Colon (tissue), 2 donors: ENCODE results near the gene SHISA9.

Experiments used
- FAIRE-seq: peaks from 2 replicates; lab custom pipeline; 2012; peaks lifted over from hg19 to GRCh38; lab: Jason Lieb, UNC
- donor health status: control.
- donor health status: control.

The SHISA9 gene

DNA sequence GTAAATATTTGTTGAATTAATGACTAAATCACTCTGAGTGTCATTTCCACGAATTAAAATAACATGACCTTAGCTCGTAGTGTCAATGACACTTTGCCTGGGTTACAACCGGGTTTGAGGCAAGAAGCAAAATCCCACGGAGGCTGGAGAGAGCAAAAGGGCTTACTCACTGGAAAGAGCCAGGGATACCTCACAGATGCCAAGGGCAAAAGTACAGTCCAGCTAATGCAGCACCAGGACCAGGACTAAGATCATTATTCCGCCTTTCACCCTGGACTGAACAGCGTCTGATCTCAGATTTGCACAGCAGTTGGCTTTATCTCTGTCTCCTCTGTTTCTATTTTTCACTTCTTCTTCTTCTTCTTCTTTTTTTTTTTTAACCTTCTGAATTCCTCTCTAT lies 175.5 kb downstream of the SHISA9 start:
- no peak for FAIRE-seq

DNA sequence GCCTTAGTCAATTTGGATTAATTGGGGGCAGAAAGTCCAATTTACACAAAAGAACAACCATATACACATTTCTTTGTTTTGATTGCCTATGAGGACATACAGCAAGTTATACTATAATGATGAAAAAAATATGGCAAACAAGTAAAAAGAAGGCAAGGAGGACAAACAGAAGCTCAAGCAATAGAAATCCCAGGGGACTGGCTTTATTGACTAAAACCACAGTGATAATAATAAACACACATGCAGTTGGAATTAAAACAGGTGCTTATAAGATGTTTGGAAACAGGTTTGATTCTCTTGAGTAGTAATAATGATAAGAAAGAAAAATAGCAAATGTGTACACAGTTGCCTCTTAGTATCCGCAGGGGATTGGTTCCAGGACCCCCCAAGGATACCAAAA lies 176.4 kb downstream of the SHISA9 start:
- FAIRE-seq = no peak

DNA sequence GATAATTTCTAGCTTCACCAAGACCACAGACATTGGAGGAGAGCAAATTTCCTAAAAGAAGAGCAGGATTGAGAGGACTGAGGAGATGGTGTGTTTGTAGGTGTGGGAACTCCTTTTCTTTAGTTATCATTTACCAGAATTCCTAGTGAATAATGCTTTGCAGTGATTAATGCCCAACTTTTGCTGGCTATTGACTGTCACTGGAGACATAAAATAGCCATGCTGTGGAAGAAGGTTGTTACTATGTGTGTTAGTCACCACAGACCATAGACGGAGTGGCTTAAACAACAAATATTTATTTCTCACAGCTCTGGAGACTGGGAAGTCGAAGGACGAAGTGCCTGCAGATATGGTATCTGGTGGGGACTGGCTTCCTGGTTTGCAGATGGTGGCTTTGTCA lies 179.1 kb downstream of the SHISA9 start:
- no peak for FAIRE-seq

DNA sequence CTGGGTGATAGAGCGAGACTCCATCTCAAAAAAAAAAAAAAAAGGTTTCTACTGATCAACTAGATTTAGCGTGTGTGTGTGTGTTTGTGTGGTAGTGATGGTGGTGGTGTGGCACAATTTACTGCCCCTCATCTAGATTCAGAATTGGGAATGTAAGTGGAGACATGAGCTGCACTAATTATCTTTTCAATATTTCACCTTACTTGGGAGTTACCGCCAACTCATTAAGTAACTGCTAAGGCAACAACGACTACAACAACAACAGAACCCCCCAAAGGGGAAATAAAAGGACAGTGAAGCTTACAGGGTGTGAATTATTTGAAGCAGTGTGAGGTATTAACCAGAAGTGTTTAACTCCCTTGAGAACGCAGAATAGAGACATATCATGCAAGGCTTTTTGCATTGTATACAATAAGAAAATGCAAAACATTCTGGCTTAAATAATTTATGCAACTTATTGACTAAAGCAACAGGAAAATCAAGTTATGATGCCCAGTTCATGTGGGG lies 180.5 kb downstream of the SHISA9 start:
- no peak for FAIRE-seq

DNA sequence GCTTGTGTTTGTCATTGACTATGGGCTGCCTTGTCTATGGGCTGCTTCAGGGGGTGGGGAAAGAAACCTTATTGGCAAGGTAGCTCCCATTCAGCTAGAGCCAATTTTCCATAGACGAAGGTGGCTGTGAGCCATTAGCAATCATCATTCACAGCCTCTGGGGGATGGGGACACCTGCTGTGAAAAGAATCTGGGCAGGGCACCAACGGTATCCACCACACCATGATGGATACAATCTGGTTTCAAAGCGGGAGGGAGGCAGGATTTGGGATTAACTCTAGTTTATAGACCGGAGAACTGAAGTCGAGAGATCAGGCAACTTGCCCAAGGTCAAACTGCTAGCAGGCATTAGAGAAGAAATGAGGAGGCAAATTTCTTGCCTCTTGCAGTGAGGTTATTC lies 182.3 kb downstream of the SHISA9 start:
- no peak for FAIRE-seq

DNA sequence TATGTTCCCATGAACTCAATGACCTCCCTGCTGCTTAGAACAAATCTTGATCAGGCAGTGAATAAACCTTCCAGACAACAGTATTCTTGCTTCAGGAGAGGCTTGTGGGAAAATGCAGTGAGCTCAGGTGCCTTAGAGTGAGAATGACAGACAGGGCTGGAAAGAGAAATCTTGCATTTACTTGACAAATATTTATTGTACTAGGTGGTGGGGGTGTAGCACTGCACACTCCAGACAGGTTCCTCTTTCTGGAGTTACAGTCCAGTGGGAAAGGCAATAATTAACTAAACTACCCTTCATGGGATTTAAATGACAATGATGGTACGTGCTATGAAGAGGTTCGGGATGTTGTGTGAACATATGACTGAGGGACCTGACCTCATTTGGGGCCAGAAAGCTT lies 182.9 kb downstream of the SHISA9 start:
- FAIRE-seq = no peak

DNA sequence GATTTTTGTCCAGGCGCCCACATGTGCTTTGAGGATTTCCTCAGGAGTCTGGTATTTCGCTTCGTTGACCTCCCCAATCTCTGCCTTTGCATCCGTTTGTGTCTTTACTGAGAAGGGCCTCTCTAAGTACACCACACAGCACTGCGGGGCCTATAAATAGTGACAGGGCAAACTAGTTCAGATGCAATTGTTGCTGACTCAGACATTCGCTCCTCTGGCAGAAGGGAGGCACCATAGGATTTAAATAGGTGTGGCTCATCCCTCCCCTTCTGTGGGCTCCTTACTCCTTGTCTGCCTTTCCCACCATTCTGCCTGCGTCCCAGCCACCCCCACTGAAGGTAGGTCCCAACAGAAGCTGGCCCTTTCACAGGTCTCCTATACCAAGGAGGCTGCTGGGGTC lies 192.3 kb downstream of the SHISA9 start:
- no peak for FAIRE-seq

DNA sequence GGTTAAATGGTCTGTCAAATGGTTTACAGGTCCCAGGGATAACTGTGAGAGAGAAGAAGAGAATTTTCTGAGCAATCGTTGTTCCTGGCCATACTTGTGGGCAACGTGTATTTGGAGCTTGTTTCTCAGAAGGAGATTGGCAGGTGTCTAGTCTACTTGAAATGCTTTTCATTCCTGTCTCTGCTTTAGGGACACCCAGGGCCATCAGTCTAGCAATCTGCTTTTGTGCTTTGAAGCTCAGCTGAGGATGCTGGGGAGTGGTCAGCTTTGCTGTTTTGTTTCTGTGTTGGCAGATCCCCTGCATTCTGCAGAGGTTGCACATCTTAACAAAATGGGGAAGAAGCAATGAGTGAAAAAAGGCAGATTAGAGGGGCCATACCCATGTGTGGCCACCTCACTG lies 193.7 kb downstream of the SHISA9 start:
- FAIRE-seq = no peak

DNA sequence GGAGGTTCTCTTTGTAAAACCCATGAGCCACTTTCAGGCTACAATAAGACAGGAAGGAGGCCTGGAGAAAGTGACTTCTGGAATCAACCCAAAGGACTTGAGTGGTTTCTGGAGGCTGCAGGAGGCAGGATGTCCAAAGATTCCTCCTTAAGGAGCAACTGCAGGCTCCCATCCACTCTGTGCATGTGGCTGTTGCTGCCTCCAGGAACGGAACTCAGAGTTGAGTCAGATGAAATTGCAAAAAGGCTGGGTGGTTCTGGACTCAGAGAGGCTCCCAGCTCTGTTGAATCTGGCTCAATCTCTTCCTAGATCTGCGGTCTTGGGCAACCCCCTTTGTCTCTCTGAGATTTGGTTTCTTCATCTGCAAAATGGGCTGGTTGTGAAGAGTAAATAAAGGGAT lies 197.1 kb downstream of the SHISA9 start:
- FAIRE-seq = no peak

DNA sequence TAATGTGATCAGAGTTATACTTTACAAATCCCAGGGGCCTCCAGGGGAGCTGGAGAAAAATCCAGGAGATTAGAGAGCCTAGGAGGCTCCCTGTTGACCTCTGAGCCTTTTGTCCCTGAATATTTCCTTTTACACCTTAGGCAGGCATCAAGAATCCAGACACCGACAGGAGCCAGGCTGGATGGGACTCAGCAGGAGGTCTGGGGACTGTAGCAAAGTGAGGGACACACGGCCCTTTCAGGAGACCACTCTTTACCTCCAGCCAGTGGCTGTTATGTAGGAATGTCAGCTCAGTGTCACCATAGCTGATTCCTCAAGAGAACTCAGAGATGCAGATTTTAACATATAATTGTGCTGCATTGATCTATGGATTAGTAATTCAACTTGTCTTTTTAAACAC lies 198.4 kb downstream of the SHISA9 start:
- no peak for FAIRE-seq

DNA sequence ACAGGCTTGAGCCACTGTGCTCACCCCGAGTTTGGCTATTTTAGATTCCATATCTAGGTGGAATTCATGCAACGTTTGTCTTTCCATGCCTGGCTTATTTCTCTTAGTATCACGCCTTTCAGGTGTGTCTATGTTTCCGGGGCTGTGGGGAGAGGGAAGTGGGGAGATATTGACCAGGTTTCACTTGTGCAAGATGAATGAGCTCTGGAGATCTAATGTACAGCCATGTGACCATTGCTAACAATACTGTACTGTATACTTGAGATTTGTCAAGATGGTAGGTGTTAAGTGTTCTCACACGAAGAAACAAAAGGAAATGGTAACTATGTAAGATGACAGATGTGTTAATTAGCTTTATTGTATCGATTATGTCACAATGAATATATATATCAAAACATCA lies 199.6 kb downstream of the SHISA9 start:
- no peak for FAIRE-seq

DNA sequence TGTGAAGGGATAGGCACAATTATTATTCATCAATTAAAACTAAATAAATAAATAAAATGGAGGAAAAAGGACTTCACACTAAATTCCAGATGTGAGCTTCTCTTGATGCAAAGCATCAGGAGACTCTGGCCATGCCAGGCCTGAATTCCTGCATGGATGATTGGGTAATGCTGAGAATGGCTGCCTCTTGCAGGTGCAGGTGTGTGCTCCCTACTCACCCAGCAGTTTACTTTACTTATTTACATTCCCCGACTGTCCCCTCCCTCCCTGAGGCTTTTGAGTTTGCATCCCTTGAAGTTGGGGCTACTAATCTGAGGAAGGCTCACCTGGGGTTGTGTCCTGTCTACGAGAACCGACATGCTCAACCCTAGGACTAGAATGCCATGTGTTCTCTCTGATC lies 200.4 kb downstream of the SHISA9 start:
- FAIRE-seq = no peak

DNA sequence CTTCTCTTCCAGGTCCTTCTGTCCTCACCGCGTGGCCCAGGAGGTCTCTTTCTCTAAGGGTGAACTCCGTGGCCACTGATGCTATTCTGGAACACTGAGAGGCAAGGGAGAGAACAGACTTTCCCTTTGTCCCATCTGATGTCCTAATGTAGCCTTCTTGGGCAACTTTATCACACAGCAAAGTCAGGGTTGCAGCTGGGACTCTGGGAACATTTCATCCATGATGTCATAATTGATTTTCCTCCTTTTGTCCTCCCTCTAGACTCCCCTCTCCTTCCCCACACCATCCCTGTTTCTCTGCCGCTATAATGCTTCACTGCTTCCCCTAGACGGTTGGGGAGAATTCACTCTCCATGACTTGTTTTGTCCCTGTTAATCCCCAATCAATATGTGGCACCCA lies 201.0 kb downstream of the SHISA9 start:
- no peak for FAIRE-seq

DNA sequence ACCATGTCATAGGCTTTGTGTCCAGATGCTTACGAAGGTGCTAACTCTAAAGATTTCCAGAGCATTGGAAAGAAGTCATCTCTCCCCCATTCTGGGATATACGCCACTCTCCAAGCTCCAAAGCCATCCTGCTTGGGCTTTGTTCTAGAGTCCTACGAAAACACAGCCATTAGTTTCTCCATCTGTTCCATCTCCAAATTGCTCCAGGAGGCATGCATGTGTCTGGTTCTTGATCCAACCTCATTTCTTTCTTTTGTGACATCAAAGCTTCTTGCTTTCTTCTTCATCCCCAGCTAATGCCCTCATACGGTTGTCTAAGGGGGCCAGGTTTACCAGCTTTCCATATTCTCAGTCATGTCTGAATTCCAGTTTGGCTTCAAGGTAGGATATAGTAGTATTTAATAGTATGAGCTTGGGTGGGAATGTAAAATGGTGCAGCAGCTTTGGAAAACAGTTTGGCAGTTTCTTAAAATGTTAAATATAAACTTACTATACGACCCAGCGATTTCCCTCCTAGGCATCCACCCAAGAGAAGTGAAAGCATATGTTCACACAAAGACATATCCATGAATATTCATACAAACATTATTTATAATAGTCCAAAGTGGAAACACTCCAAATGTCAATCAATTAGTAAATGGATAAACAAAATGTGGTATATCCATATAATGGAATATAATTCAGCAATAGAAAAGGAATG lies 202.6 kb downstream of the SHISA9 start:
- FAIRE-seq = no peak

DNA sequence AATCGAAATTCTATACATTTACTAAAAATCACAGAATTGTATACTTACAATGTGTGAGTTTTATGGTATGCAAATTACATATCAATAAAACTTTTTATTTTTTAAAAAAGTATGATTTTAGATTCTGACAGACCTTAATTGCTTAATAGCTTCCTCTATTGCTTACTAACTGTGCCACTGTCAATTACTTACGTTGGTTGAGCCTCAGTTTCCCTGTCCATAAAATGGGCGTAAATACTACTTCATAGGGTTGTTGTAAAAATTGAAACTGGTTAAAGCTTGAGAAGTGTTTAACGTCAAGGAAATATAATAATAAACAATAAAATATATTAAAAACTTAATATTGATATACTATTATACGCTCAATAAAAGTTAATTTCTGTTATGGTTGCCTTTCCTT lies 203.4 kb downstream of the SHISA9 start:
- no peak for FAIRE-seq

DNA sequence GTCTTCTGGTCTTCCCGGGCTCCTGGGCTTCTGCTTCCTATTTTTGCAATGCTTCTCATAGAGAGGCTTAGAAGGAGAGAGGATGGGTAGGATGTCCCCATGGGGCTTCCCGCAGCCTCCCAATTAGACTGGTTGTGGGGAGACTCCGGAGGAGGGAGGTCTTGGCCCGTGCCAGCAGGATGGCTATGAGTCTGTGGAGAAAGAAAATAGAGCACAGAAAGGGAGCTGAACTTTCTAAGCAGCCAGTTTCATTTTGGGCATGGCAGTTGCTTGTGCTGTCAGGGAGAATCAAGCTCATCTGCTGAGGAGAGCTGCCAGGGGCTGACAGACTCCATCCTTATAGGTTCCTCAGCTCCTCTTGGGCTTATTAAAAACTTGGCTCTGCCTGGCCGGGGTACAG lies 204.0 kb downstream of the SHISA9 start:
- FAIRE-seq = no peak

DNA sequence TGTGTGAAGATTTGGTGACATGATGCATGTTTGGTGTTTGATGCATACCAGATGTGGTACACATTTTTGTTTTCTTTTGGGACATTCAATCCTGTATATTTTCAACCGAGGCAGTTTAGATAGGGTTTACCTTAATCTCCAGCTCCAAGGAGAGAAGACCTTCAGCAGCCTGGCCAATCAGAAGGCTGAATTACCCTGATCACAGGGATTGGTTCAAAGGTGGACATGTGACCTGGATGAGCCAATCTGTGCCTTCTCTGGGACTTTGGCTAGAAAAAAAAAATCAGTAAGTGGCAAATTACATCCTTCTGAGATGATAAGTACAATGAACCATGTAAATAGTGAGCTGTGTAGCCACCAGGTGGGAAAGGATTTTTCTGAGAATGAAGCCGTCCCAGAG lies 205.1 kb downstream of the SHISA9 start:
- FAIRE-seq = no peak

DNA sequence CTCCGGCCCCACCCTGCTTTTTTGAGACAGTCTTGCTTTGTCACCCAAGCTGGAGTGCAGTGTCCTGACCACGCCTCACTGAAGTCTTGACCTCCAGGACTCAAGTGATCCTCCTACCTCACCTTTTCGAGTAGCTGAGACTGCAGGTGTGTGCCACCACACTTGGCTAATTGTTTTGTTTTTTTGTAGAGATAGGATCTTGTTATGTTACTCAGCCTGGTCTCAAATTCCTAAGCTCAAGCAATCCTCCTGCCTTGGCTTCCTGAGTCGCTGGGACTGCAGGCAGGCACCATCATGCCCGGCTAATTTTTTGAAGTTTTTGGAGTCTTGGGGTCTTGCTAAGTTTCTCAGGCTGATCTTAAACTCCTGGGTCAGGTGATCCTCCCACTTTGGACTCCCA lies 206.7 kb downstream of the SHISA9 start:
- FAIRE-seq = no peak

DNA sequence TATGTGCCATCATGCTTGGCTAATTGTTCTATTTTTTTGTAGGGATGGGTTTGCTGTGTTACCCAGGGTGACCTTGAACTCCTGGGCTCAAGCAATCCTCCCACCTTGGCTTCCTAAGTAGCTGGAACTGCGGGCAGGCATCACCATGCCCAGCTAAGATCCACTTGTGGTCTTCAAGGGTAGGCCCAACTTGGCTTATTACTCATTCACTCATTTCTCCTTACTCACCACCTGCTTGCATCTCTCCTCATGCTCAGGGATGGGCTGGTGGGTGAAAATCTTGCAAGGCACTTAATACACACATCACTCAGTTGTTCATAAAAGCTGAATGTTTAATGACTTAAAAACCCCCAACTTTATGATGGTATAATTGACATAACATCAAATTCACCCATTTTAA lies 207.8 kb downstream of the SHISA9 start:
- FAIRE-seq = no peak

DNA sequence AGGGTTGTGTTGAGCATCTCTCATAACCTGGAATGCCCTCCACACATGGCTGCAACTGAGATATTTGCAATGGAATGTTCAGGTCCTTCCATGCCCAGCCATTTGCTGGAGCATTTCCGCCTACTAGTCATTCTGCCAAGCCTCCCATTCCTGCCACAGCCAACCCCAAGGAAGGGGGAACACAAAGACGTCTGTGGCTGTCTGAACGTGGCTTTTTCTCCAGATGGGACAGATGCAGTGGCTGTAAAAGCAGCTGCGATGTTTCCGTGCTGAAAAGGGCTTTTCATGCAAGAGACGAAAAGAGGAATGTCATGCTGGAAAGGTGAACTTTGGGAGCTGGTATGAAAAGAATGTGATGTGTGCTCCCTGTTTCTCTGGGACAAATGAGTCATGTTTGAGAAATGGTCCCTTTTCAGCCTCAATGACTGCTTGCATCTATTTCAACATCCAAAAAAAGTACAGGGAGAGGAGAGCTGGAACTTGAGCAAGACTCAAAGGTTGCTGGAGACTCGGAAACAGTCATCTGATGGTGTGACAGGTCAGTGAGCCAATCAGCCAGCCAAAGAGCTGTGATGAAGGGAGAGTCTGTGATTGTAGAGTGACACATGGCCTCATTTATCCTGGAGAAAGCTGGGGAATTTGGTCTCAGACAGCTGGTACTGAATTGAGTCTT lies 208.9 kb downstream of the SHISA9 start:
- no peak for FAIRE-seq

DNA sequence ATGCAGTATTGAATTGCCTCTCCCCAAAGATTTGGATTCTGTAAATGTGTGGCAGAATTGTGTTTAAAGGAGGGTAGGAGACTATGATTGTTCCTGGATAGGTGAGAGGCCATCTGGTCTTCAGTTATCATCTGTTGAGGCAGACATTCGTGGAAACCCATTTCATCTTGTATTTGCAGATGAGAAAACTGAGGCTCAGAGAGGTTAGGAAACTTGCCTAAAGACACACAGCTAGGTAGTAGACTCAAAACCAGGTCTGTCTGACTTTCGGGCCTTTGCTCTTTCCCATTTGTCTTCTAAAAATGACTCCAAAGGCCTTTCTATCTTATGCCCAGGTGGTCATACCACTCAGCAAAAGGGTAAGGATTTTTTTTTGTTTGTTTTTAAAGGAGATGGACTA lies 210.3 kb downstream of the SHISA9 start:
- no peak for FAIRE-seq

DNA sequence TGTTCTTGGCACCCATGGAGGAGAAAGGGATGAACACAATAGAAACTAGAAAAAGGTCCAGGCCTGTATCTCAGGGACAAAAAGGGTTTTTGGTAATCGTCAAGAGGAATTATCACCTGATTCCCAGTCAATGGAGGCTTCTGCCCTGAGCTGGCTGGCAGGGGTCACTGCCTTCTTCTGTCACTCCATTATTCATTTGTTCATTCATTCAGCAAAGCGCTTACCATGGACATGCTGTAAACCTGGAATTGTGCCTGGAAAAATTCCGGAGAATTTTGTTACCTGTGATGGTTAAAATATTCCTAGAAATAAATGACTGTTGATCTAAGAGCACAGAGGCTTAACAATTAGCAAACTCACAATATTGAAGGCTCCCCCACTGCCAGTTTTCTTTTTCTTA lies 212.3 kb downstream of the SHISA9 start:
- no peak for FAIRE-seq

DNA sequence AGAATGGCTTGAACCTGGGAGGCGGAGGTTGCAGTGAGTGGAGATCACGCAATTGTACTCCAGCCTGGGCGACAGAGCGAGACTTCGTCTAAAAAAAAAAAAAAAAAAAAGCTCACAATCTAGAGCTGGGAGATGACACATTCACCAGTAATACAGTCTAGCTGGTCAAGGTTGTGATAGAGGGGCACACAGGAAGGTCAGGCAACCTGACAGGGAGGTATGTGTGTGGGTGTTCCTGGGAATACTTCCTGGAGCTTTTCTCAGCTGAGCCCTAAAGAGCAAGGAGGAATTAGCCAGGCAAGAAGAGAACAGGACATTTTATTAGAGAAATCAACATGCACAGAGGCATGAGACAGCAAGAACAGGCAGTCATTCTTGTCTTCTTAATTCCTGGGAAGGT lies 216.7 kb downstream of the SHISA9 start:
- FAIRE-seq = no peak

DNA sequence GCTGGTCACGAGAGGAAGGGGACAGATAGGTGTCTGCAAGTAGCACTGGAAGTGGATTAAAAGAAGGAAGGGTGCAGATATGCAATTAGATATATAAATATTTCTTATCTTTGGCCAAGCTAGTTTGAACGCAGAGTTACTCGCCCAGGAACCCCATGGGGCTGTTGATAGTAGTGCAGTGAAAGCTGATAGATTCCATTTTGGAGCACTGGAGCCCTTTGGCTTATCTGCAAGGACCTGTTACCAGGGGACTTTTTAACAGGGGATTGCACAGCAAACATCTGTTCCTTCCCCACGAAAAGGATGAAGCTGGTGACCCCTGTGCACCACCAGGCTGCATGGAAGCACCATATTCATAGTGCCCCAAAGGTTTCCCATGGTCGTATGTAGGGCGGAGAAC lies 218.7 kb downstream of the SHISA9 start:
- no peak for FAIRE-seq
